Measurements from ENCODE around the gene ERBB4.

DNA sequence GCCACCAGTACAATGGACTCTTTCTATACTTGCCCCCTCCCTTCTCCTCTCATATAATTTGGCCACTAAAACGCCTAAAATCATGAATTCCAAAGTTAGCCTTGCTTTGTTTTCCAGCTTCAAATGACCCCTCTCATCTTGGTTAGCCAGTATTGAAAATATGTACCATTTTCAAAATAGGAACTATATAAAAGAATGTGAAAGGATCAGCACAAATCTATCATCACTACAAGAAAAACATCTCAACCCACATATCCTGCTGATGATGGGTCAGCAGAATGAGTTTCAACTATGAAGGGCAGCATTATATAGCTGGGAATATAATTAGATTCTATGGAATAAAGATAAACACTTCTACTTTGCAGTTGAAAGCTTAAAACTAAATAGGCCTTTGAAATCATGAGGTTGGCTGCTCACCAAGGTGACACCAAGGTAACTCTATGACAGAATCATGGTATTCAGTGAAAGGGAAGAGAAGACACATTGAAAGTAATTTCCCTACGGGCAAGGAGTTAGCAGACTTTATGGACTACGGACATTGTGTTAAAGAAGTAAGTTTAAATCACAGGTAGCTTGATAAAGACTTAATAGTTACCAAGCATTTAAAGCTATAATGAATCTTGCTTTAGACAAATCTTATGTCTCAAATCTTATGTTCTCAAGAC is 1109.2 kb downstream of the ERBB4 start:
- no peak for TF ChIP-seq POLR2A (IDR thresholded peaks at IDR 0.05)
- TF ChIP-seq, protein P1, sequence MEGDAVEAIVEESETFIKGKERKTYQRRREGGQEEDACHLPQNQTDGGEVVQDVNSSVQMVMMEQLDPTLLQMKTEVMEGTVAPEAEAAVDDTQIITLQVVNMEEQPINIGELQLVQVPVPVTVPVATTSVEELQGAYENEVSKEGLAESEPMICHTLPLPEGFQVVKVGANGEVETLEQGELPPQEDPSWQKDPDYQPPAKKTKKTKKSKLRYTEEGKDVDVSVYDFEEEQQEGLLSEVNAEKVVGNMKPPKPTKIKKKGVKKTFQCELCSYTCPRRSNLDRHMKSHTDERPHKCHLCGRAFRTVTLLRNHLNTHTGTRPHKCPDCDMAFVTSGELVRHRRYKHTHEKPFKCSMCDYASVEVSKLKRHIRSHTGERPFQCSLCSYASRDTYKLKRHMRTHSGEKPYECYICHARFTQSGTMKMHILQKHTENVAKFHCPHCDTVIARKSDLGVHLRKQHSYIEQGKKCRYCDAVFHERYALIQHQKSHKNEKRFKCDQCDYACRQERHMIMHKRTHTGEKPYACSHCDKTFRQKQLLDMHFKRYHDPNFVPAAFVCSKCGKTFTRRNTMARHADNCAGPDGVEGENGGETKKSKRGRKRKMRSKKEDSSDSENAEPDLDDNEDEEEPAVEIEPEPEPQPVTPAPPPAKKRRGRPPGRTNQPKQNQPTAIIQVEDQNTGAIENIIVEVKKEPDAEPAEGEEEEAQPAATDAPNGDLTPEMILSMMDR (IDR thresholded peaks at IDR 0.05), result no peak
